ENCODE measurements around the gene ACAP1. TPM values are rescaled to one million over a fixed set of nuclear protein-coding genes. Genes with fewer than 3 reads are reported as not detected.
A peak's percentile ranks its signal among the peaks of the same experiment; 100 is the strongest.

The ACAP1 gene
- total and polyA plus RNA-seq, 4 donors, result 4.6 to 18.1 (median 13.8) TPM

- H3K4me3 ChIP-seq (ENCODE audit: low read depth, low read length), result peak within 1 kb of the TSS; percentile 16
- WGBS (ENCODE audit: insufficient coverage), result 0% methylated on average over 51 of the region's 57 CpGs
- no peaks in the 10 kb centered on the region for H3K9me3 ChIP-seq (ENCODE audit: control insufficient read depth, insufficient read depth, low read length)
- DNase-seq (ENCODE audit: low read depth in 4 of 6, low spot score in 6 of 6), result peak in 2 of 6 donors; percentile 72 to 93
- H3K27me3 ChIP-seq (ENCODE audit: control insufficient read depth, insufficient read depth, low read length), result peaks cover 59% of the 10 kb centered on the region
- no peaks in the 10 kb centered on the region for H3K36me3 ChIP-seq (ENCODE audit: control insufficient read depth, insufficient read depth, low read length)
- peaks cover 35% of the 10 kb centered on the region for H3K4me1 ChIP-seq (ENCODE audit: control insufficient read depth, insufficient read depth, low read length)
- no peak within 1 kb of the TSS for H3K27ac ChIP-seq (ENCODE audit: low read depth, low read length)
Observed at GRCh38 chr17:7294614-7295153, 41.6 kb upstream of the ACAP1 start, which contains the start of gene YBX2. TSS of gene YBX2 (minus strand) at chr17:7294639. CDS start at chr17:7294500, 139 bp downstream.

GRCh38 chr17:7295230-7296180 lies 40.8 kb upstream of the ACAP1 start:
- no peak overlapping the region for H3K4me3 ChIP-seq (ENCODE audit: low read depth, low read length)
- no peaks in the 10 kb centered on the region for H3K36me3 ChIP-seq (ENCODE audit: control insufficient read depth, insufficient read depth, low read length)
- H3K9me3 ChIP-seq (ENCODE audit: control insufficient read depth, insufficient read depth, low read length), result no peaks in the 10 kb centered on the region
- peaks cover 55% of the 10 kb centered on the region for H3K27me3 ChIP-seq (ENCODE audit: control insufficient read depth, insufficient read depth, low read length)
- 43% methylated on average over 37 of the region's 42 CpGs for WGBS (ENCODE audit: insufficient coverage)
- H3K4me1 ChIP-seq (ENCODE audit: control insufficient read depth, insufficient read depth, low read length), result peaks cover 35% of the 10 kb centered on the region
- DNase-seq (ENCODE audit: low read depth in 4 of 6, low spot score in 6 of 6), result peak in 1 of 6 donors; percentile 24
- no peak overlapping the region for H3K27ac ChIP-seq (ENCODE audit: low read depth, low read length)

- Histone ChIP-seq H3K4me1 (ENCODE audit: control insufficient read depth, insufficient read depth, low read length) (peaks cover 35% of the 10 kb centered on the region), H3K4me3 (ENCODE audit: low read depth, low read length) (no peak overlapping the region), H3K27ac (ENCODE audit: low read depth, low read length) (no peak overlapping the region), H3K9me3 (ENCODE audit: control insufficient read depth, insufficient read depth, low read length) (no peaks in the 10 kb centered on the region), H3K36me3 (ENCODE audit: control insufficient read depth, insufficient read depth, low read length) (no peaks in the 10 kb centered on the region), H3K27me3 (ENCODE audit: control insufficient read depth, insufficient read depth, low read length) (peaks cover 50% of the 10 kb centered on the region)
- DNase-seq (ENCODE audit: low read depth in 4 of 6, low spot score in 6 of 6), result peak in 2 of 6 donors; percentile 86 to 89
- 3% methylated on average over 50 of the region's 51 CpGs for WGBS (ENCODE audit: insufficient coverage)
Observed at GRCh38 chr17:7296189-7296861, 40.0 kb upstream of the ACAP1 start.

- no peak for DNase-seq (ENCODE audit: low read depth in 4 of 6, low spot score in 6 of 6)
- 100% methylated on average over 1 of the region's 7 CpGs for WGBS (ENCODE audit: insufficient coverage)
Observed at GRCh38 chr17:7304179-7304578, 32.1 kb upstream of the ACAP1 start.

GRCh38 chr17:7306911-7307685 lies 29.2 kb upstream of the ACAP1 start, which contains the start of gene EIF5A:
TSS of gene EIF5A (plus strand) at chr17:7307628. CDS start at chr17:7309636, 2,008 bp downstream.
- under 1% methylated on average over 64 of the region's 64 CpGs for WGBS (ENCODE audit: insufficient coverage)
- no peaks in the 10 kb centered on the region for H3K9me3 ChIP-seq (ENCODE audit: control insufficient read depth, insufficient read depth, low read length)

More at GRCh38 chr17:7304179-7304578, 32.1 kb upstream of the ACAP1 start:
- Histone ChIP-seq H3K4me3 (ENCODE audit: low read depth, low read length) (no peak overlapping the region), H3K9me3 (ENCODE audit: control insufficient read depth, insufficient read depth, low read length) (no peaks in the 10 kb centered on the region), H3K4me1 (ENCODE audit: control insufficient read depth, insufficient read depth, low read length) (peaks cover 19% of the 10 kb centered on the region), H3K36me3 (ENCODE audit: control insufficient read depth, insufficient read depth, low read length) (peaks cover 3% of the 10 kb centered on the region), H3K27ac (ENCODE audit: low read depth, low read length) (no peak overlapping the region), H3K27me3 (ENCODE audit: control insufficient read depth, insufficient read depth, low read length) (peaks cover 3% of the 10 kb centered on the region)

GRCh38 chr17:7307686-7308624 lies 28.4 kb upstream of the ACAP1 start:
- peak overlapping the region; percentile 50 for H3K4me3 ChIP-seq (ENCODE audit: low read depth, low read length)
- peak in 1 of 6 donors; percentile 35 for DNase-seq (ENCODE audit: low read depth in 4 of 6, low spot score in 6 of 6)
- no peaks in the 10 kb centered on the region for H3K9me3 ChIP-seq (ENCODE audit: control insufficient read depth, insufficient read depth, low read length)
- H3K4me1 ChIP-seq (ENCODE audit: control insufficient read depth, insufficient read depth, low read length), result peaks cover 31% of the 10 kb centered on the region
- peaks cover 37% of the 10 kb centered on the region for H3K36me3 ChIP-seq (ENCODE audit: control insufficient read depth, insufficient read depth, low read length)
- under 1% methylated on average over 102 of the region's 104 CpGs for WGBS (ENCODE audit: insufficient coverage)
- H3K27ac ChIP-seq (ENCODE audit: low read depth, low read length), result peak overlapping the region; percentile 96
- no peaks in the 10 kb centered on the region for H3K27me3 ChIP-seq (ENCODE audit: control insufficient read depth, insufficient read depth, low read length)

More at GRCh38 chr17:7306911-7307685, 29.2 kb upstream of the ACAP1 start, which contains the start of gene EIF5A:
- Histone ChIP-seq H3K27me3 (ENCODE audit: control insufficient read depth, insufficient read depth, low read length) (no peaks in the 10 kb centered on the region), H3K27ac (ENCODE audit: low read depth, low read length) (peak within 1 kb of the TSS; percentile 96), H3K36me3 (ENCODE audit: control insufficient read depth, insufficient read depth, low read length) (peaks cover 28% of the 10 kb centered on the region), H3K4me1 (ENCODE audit: control insufficient read depth, insufficient read depth, low read length) (peaks cover 25% of the 10 kb centered on the region), H3K4me3 (ENCODE audit: low read depth, low read length) (peak within 1 kb of the TSS; percentile 50)
- DNase-seq (ENCODE audit: low read depth in 4 of 6, low spot score in 6 of 6), result peak; percentile 99 to 100 (median 100)

- Histone ChIP-seq H3K9me3 (ENCODE audit: control insufficient read depth, insufficient read depth, low read length) (no peaks in the 10 kb centered on the region), H3K4me1 (ENCODE audit: control insufficient read depth, insufficient read depth, low read length) (peaks cover 39% of the 10 kb centered on the region), H3K36me3 (ENCODE audit: control insufficient read depth, insufficient read depth, low read length) (peaks cover 45% of the 10 kb centered on the region), H3K4me3 (ENCODE audit: low read depth, low read length) (peak overlapping the region; percentile 50), H3K27ac (ENCODE audit: low read depth, low read length) (peak overlapping the region; percentile 77), H3K27me3 (ENCODE audit: control insufficient read depth, insufficient read depth, low read length) (no peaks in the 10 kb centered on the region)
- WGBS (ENCODE audit: insufficient coverage), result 0% methylated on average over 5 of the region's 14 CpGs
- DNase-seq (ENCODE audit: low read depth in 4 of 6, low spot score in 6 of 6), result peak in 2 of 6 donors; percentile 59 to 73
Observed at GRCh38 chr17:7308625-7309433, 27.5 kb upstream of the ACAP1 start.

GRCh38 chr17:7309628-7310027 lies 26.7 kb upstream of the ACAP1 start:
- DNase-seq (ENCODE audit: low read depth in 4 of 6, low spot score in 6 of 6), result no peak
- H3K27me3 ChIP-seq (ENCODE audit: control insufficient read depth, insufficient read depth, low read length), result no peaks in the 10 kb centered on the region
- no peak overlapping the region for H3K4me3 ChIP-seq (ENCODE audit: low read depth, low read length)
- H3K9me3 ChIP-seq (ENCODE audit: control insufficient read depth, insufficient read depth, low read length), result no peaks in the 10 kb centered on the region
- H3K36me3 ChIP-seq (ENCODE audit: control insufficient read depth, insufficient read depth, low read length), result peaks cover 50% of the 10 kb centered on the region
- no peak overlapping the region for H3K27ac ChIP-seq (ENCODE audit: low read depth, low read length)
- 92% methylated on average over 12 of the region's 12 CpGs for WGBS (ENCODE audit: insufficient coverage)
- H3K4me1 ChIP-seq (ENCODE audit: control insufficient read depth, insufficient read depth, low read length), result peaks cover 45% of the 10 kb centered on the region
